ENCODE measurements around the gene MXD4.
"Not testable (repeated sequence)": the region's sequence is repeated elsewhere in the genome, so short reads cannot be mapped to it uniquely, and the experiment has no call there.

Gene MXD4

DNA sequence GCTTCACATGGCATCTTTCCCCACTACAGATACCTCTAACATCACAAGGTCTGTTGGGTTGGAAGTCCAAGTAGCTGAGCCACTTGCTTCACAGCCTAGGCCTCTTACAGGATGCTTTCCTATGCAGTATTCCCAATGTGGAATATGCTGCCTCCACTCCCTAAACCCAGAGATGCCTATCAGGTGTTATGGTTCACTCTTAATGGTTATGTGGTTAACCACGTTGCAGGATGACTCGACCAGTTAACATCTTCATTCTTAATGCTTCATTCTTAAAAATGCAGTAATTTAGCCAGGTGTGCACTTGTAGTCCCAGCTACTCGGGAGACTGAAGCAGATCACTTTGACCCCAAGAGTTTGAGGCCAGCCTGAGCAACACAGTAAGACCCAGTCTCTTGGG lies 44.2 kb downstream of the MXD4 start:
- DNase-seq, result no peak

DNA sequence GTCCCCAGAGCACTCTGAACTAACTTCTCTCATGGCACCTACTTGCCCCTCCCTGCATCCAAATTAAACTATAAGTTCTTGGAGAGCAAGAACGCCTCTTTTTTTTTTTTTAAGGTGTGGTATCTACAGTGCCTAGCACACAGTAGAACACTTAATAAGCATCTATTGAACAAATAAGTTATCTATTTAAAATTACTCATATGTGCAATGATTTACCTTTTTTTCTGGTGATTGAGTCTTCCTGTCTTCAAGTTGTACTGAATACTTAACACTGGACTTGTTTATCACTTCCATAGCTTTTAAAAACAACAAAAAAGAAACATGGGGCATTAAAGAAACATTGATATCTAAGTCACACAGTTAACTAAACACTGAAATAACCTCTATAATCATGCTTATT lies 49.1 kb downstream of the MXD4 start:
- DNase-seq, result no peak

DNA sequence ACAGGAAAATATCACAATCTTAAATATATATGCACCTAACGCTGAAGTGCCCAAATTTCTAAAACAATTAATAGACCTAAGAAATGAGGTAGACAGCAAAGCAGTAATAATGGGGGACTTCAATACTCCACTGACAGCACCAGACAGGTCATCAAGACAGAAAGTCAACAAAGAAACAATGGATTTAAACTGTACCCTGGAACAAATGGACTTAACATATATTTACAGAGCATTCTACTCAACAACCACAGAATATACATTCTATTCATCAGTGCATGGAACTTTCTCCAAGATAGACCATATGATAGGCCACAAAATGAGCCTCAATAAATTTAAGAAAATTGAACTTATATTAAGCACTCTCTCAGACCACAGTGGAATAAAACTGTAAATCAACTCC lies 59.1 kb downstream of the MXD4 start:
- not testable (repeated sequence) for DNase-seq
